AG04449 (cell line): ENCODE results near the gene ELP4.

ENCODE experiments used
- CTCF ChIA-PET: fragments of 350-600 bp; formaldehyde crosslinking; extraction: SDS; loops from one replicate; lab custom pipeline; 2021; ENCODE audit warnings: antibody characterized with exemption; lab: Yijun Ruan, JAX
- POLR2A ChIA-PET: fragments of 400-600, 350-600 bp; formaldehyde crosslinking; extraction: SDS; loops from one replicate; lab custom pipeline; 2020; ENCODE audit warnings: antibody characterized with exemption, inconsistent platforms; lab: Yijun Ruan, JAX
- DNase-seq: peaks from one replicate; pipeline ENCODE4 v3.0.0-alpha.2; 2010; ENCODE audit warnings: low read depth, low spot score
- H3K4me3 ChIP-seq: 2 replicates; pipeline ENCODE4 v1.5.1; 2011; ENCODE audit warnings: low read depth, mild to moderate bottlenecking, control low read depth, low read length
- TF ChIP-seq, protein P1 (sequence below): IDR thresholded peaks from one replicate; pipeline ENCODE4 v1.5.1; 2011; ENCODE audit warnings: mild to moderate bottlenecking, moderate library complexity, low read length, control low read depth, inconsistent platforms; ENCODE audit not compliant: insufficient read depth; ENCODE audit errors: missing control alignments

The ELP4 gene

DNA sequence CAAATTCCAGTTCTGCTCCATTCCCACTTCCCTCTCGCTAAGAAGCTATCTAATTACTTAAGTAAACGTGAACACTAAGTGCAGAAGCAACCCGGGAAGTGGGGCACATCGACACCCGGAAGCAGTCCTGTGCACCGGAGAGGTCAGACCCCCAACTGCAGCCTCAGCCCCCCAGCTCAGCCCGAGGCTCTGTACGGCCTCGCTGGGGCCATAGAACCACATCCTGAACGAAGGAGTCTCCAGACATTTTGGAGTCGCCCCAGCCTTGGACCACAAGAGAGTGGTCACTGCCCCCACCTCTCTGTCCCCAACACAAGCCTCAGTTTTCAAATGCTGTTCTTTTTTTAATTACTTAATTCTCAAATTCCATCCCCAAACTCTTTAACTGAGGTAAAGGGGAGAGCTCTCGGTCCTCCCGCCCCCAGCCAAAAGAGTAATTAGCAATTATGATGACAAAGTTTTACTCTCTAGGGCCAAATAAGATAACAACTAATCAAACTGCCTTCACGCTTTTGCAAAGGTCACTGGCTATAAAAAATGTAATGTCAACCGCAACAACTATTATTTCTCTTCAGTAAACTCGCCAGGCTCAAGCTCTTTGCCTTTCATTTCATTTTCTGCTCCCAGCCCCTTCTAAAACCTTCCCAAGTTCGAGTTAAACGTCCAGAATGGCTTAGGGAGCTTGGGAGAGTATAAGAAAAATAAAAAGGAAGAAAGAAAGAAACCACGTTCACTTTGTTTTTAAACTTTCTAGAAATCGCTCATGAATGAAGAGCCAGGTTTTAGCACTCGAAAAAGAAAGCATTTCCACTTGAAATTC, 299.4 kb downstream of the ELP4 start:
- TF ChIP-seq, protein P1, sequence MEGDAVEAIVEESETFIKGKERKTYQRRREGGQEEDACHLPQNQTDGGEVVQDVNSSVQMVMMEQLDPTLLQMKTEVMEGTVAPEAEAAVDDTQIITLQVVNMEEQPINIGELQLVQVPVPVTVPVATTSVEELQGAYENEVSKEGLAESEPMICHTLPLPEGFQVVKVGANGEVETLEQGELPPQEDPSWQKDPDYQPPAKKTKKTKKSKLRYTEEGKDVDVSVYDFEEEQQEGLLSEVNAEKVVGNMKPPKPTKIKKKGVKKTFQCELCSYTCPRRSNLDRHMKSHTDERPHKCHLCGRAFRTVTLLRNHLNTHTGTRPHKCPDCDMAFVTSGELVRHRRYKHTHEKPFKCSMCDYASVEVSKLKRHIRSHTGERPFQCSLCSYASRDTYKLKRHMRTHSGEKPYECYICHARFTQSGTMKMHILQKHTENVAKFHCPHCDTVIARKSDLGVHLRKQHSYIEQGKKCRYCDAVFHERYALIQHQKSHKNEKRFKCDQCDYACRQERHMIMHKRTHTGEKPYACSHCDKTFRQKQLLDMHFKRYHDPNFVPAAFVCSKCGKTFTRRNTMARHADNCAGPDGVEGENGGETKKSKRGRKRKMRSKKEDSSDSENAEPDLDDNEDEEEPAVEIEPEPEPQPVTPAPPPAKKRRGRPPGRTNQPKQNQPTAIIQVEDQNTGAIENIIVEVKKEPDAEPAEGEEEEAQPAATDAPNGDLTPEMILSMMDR: no peak
- ChIA-PET CTCF (interaction anchor here (0.8 to 1.3 kb wide), 2 partner anchors 170 to 367 kb away, joined by 3 read pairs; no protein-coding TSS in a partner anchor), POLR2A (no interaction called here)
- H3K4me3 ChIP-seq: peak overlapping the region; percentile 12; the same call in 1 of the 2 replicates
- no peak for DNase-seq

DNA sequence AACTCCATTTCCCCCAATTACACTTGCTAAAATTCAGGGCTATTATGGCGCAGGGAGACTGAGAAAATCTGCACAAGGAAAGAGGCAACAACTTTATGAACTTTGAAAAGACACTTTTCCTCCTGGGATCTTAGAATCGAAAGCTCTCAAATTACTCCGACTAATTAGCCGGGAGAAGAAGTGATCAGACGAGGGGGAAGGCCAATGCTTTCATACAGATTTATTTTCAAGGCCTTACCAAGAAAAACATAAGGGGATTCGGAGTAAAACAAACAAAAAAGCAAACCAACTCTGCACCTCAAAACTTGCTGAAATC, 299.9 kb downstream of the ELP4 start:
- no peak for DNase-seq
- H3K4me3 ChIP-seq: peak overlapping the region; percentile 54
- TF ChIP-seq, protein P1: no peak
- CTCF ChIA-PET: interaction anchor here (0.8 to 1.4 kb wide), 3 partner anchors 11 to 367 kb away, joined by 3 read pairs; no protein-coding TSS in a partner anchor
- POLR2A ChIA-PET: no interaction called here

DNA sequence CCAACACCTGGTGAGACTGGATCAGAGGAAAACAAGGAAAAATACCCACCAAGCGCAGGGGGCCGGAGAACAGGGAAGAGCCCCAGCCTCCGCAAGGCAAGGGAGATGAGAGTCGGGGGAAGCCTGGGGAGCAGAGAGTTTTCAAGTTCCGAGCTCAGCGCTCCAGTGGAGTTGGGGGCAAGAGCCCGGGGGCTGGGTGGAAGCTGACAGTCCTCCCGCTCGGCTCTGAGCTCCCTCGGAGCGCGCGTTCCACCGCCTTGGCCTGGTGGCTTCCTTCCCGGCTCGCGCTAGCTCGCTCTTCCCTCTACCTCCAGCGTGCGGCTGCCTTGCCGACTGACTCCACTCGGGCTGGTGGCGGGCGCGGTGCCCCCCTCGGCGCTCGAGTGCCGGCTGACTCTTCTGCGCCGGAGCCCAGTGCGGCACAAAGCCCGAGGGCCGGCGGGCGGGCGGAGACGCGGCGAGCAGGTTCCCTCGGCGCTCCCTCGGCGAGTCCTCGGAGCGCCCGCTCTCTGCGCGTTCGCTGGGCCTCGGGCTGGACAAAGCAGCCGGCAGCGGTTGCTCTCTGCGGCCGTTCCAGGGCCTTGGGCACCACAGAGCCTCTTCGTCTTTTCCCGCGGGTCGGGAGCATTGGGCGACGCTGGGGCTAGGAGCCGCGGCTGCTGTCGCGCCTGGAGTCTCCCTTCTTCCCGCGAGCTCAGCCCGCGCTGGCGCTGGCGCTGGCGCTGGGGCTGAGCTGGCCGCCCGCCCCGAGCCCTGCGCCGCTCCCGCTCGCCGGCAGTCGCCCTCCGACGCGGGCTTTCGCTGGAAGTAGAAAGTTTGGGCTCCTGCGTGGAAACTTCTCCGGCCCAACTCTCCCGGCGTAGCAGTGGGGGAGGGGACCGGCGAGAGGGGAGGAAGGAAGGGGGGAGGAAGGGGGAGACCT, 300.6 kb downstream of the ELP4 start:
- TF ChIP-seq, protein P1: no peak
- H3K4me3 ChIP-seq: peak overlapping the region; percentile 54
- ChIA-PET POLR2A (no interaction called here), CTCF (interaction anchor here (0.6 to 1.4 kb wide), 4 partner anchors 12 to 366 kb away, joined by 3 read pairs; no protein-coding TSS in a partner anchor)
- DNase-seq: no peak

DNA sequence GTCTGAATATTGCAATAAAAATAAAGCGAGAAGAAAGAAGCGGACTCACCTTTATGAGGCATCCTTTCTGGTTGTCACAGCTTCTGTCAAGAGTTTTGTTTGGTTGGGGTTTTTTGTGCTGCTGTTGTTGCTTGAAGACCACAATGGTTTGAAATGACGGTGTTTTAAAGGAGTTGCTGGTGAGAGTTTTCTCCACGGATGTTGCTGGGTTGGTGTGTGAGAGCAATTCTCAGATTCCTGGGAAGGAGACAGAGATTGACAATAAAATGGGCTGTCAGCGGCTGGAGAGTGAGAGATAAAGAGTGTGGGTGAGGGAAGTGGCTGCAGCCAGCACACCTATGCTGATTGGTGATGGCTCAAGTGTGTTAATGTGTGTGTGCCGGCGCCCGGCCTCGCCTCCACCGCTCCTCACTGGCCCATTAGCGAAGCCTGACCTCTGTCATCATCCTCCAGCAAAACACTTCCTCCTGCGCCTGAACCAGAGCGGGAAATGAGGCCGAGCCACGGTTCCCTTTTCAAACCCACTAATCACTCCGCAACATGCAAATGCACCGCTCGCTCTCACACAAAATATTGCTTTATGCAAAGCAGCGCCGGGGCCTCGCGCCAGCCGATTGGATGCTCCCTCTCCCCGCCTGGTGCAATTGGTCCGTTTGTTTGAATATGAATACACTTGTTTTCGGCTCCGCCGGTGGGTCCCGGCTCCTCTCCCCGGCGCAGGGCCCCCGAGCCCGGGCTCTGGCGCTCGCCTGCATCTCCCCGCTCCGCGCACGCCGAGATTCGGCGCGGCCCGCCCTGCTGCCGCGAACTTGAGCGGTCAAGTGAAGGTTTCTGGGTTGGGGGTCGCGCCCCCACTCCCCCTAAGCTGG, 301.4 kb downstream of the ELP4 start, which contains the start of gene PAX6:
PAX6 (minus strand) TSS at position 544 of the 869 bp plus-strand sequence. CDS start 4,911 bp downstream, outside the sequence.
- H3K4me3 ChIP-seq: peak within 1 kb of the TSS; percentile 54
- TF ChIP-seq, protein P1: no peak
- DNase-seq: no peak
- CTCF ChIA-PET: interaction anchor here (0.6 to 1.4 kb wide), 2 partner anchors 13 to 158 kb away, joined by 3 read pairs; no protein-coding TSS in a partner anchor
- POLR2A ChIA-PET: no interaction called here

DNA sequence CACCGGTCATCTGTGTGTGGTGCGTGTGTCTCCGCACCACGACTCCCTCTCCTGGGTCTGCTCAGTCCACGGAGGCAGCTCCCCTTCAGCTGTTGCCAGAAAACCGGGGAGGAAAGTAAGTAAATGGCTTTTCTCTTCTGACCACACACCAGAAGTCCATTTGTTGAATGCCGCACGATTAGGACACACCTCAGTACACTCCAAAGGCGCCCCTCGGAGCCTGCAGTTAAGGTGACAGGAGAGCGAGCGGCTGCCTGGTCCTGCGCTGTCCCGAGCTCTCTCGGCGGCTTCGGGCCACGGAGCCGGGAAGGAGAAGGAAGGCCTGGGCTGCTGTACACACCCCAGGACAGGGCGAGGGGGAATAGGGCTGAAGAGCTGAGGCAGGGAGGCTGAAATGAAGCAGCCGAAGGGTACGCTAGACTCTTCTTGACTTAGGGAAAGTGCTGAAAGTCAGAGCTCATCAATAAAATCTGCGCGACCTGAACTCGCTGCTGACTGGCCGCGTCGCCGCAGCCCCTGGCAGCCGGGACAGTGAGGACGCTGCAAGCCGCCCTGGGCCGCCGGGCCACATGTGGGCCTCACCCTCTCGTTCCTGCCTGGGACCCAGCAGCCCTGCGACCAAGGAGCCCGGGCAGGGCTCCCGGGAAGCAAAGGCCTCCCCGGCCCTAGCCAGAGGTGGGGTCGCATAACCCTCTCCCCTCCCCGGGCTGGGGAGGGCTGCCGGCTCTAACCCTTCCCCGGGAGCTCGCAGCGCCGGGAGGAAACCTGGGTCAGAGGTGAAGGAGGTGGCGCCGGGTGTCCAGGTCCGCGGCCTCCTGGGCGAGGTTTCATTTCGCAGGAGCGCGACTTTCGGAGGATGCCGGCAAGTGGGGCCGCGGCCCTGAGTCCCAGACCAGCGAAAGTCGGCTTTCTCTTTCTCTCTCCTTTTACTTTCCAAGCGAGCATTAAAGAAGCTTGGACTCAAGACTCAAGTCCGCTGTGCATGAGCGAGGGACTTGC, 303.1 kb downstream of the ELP4 start:
- no peak for DNase-seq
- CTCF ChIA-PET: interaction anchor here (1.0 kb wide), 1 partner anchor 59 kb away, joined by 3 read pairs; no protein-coding TSS in a partner anchor
- POLR2A ChIA-PET: interaction anchor here (0.6 kb wide), 1 partner anchor 1507 kb away, joined by 3 read pairs; no protein-coding TSS in a partner anchor
- H3K4me3 ChIP-seq: peak overlapping the region; percentile 12
- TF ChIP-seq, protein P1: no peak
